Esophagus mucosa (tissue), 1 donor: Measurements from ENCODE around the gene TRIM14. TPM values are rescaled to one million over a fixed set of nuclear protein-coding genes. Genes with fewer than 3 reads are reported as not detected.
"Not testable (repeated sequence)": the region's sequence is repeated elsewhere in the genome, so short reads cannot be mapped to it uniquely, and the experiment has no call there.

Experiments used
- ATAC-seq: fragments of 200-7000 bp; cut with Tn5 transposase; one replicate; pipeline ENCODE4 v1.9.1; 2020
- total RNA-seq: library from RNA; stranded (reverse); gene quantifications from one replicate; pipeline ENCODE4 v1.2.4, GENCODE V29; 2023
- donor health status: DM: yes; HTN: yes; CAD: no.

Gene TRIM14
- total RNA-seq, 1 donor from 2014 or later = 31.0 TPM

DNA sequence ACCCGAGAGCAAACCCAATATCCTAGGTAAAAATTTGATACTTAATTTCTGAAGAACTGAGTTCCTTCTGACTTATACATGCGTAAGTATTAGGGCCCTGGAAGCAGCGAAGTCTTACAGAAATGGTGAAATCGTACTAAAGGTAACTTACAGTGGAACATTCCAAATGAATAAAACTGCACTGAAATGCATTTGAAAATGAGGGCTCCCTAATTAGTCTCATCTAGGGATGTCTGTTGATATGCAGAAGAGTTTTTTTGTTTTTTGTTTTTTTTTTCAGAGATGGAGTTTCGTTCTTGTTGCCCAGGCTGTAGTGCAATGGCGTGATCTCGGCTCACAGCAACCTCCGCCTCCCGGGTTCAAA lies 72.9 kb downstream of the TRIM14 start:
- ATAC-seq = no peak

DNA sequence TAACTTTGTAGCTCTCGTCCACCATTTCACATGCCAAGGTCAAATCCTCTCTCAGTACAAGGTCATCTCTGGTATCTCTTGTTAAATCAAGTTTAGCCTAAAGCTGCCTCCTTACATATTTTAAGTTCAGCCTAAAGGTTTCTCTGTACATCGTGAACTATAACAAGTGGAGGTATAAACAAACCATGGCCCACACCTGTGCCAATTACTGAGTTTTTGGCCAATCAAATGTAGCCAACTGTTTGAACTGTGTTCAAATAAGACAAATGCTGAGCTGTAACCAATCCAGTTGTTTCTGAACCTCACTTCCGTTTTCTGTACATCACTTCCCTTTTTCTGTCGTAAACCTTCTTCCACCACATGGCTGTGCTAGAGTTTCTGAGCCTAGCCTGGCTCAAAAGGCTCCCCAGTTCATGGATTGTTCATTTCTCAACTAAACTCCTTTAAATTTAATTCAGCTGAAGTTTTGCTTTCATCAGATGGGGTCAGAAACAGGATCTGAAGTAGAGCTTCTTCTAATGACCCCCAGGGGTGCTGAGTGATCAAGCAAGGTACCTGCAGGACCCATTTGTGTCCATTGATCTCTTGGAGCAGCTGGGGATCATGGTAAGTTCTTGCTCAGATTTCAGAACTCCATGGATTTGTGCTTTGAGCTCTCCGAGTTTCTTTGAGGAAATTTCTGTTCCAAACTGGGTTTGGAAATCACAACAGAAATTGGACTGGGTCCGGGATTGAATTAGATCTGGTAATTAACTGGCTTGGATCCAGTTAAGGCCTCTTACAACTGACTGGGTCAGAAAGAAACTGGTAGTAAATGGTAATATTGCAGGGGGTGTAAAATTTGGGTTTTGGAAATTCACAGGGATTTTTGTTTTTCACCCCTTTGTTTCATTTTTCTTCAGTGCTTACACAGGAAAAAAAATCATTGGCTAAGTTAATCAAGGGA lies 73.5 kb downstream of the TRIM14 start:
- peak; percentile 54 for ATAC-seq

GRCh38 chr9:98043915-98044314 lies 75.1 kb downstream of the TRIM14 start:
- no peak for ATAC-seq

DNA sequence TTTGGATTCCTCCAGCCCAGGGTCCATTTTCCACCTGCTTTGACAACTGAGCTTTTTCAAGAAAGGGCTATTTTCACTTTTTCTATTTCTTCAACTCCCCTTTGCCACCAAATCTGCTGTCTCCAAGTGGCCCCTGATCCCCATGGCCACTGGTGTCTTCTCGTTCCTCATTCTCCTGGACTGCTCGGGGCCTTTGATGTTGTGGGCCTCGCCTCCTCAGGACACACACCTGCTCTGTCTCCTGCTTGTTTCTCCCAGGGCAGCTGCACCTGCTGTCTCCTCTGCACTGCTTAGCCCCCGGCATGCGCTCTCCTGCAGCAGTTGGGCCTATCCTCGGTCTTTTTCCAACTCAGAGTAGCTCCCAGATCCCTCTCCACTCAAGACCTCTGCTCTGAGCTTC lies 78.8 kb downstream of the TRIM14 start:
- ATAC-seq = no peak

DNA sequence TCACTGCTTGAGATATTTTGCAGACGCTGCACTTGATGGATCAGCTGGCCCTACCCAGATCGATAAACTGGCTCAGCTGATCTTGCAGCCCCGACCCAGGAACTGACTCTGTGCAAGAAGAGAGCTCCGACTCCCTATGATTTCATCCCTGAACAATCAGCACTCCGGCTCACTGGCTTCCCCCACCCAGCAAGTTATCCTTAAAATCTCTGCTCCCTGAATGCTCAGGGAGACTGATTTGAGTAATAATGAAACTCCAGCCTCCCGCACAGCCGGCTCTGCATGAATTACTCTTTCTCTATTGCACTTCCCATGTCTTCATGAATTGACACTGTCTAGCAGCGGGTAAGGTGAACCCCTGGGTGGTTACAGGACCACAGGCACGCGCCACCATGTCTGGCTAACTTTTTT lies 79.4 kb downstream of the TRIM14 start:
- no peak for ATAC-seq

GRCh38 chr9:98038958-98039357 lies 80.1 kb downstream of the TRIM14 start:
- ATAC-seq = no peak

- peak; percentile 75 for ATAC-seq
Observed at GRCh38 chr9:98037357-98037756, 81.7 kb downstream of the TRIM14 start.

- ATAC-seq = peak; percentile 84
Observed at GRCh38 chr9:98034593-98035546, 84.2 kb downstream of the TRIM14 start.

GRCh38 chr9:98031935-98032334 lies 87.1 kb downstream of the TRIM14 start:
- ATAC-seq = no peak

DNA sequence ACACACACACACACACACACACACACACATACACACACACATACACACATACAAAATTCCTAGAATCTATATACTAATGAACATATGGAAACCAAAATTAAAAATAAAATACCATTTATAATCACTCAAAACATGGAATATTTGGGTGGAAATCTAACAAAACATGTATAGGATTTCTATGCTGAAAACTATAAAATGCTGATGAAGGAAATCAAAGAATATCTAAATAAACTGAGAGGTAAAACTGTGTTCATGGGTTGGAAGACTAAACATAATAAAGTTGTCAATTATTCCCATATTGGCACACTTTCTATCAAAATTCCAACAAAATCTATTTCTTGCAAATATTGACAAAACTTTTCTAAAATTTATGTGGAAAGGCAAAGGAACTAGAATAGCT lies 87.9 kb downstream of the TRIM14 start:
- no peak for ATAC-seq

DNA sequence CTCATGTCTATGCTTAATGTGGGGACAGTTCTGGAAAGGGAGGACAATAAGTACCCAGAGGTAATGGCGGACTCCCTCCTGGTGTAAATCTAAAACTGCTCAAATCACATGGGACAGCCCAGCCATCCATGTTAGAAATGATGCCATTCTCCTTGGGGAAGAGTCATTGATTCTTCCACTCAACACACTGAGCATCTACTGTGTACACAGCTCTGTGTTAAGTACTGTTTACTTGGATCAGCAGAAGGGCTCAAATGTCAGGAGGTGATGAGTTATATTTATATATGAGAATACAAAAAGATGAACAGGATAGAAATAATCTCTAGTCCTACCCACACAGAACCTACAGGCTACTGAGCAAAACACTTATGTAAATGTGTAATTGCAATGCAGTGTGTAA lies 94.3 kb downstream of the TRIM14 start:
- no peak for ATAC-seq

DNA sequence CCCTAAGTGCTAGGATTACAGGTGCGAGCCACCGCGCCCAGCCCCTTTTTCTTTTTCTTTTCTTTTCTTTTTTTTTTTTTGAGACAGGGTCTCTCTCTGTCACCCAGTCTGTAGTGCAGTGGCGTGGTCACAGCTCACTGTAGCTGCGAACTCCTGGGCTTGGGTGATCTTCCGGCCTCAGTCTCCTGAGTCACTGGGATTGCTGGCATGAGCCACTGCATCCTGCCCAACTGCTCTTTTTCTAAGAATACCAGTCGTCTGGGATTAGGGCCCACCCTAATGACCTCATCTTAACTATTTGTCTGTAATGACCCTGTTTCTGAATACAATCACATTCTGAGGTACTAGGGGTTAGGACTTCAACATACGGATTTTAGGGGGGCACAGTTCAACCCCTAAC lies 96.6 kb downstream of the TRIM14 start:
- peak; percentile 8 for ATAC-seq

- ATAC-seq = peak; percentile 13
Observed at GRCh38 chr9:98021306-98022040, 97.5 kb downstream of the TRIM14 start.

DNA sequence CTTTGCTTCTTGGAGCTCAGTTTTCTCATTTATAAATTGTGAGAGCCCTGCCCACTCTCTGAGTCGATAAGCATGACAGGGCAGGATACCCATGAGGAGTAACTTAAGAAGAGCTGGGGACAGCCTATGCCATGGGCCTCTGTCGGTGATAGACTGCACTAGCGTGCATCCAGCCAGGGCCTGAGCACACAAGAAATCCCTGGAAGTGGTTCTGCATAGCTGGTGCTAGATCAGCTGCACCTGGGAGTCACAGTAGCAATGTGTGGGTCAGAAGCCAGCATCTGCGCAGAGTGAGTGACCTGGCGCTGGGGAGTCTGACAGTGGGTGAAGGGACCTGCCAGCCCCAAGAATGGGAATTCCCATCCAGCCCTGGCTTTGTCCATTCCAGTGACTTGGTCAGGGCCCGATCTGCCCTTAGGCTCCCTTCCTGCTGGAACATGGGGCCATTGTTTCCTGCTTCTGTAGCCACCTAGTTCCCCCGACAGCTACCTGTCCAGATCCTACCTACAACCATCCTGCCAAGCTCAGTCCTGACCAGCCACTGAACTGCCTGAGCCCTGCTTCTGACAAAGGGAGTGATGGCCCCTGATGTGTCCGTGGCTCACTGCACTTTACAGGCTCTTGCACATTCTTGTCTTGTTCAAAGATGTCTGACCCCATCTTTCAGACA lies 98.4 kb downstream of the TRIM14 start:
- ATAC-seq = no peak

- not testable (repeated sequence) for ATAC-seq
Observed at GRCh38 chr9:98019869-98020268, 99.2 kb downstream of the TRIM14 start.

Other genes starting within 250 kb of the TRIM14 start
- 8.6 TPM for gene TRMO, start 196.7 kb downstream of the TRIM14 start, total RNA-seq
- not detected for gene HEMGN, start 181.1 kb downstream of the TRIM14 start, total RNA-seq
- 102 TPM for gene ANP32B, start 135.9 kb downstream of the TRIM14 start, total RNA-seq
- gene NANS, start 62.5 kb downstream of the TRIM14 start, total RNA-seq = 35.6 TPM
- 21.2 TPM for gene CORO2A, start 73.4 kb upstream of the TRIM14 start, total RNA-seq
- gene TBC1D2, start 136.4 kb upstream of the TRIM14 start, total RNA-seq = 56.0 TPM